Transverse colon (tissue), 4 donors: Measurements from ENCODE around the gene TSGA10. TPM values are rescaled to one million over a fixed set of nuclear protein-coding genes. Genes with fewer than 3 reads are reported as not detected.

Experiments
- DNase-seq: peaks from one replicate; pipeline ENCODE4 v3.0.0-alpha.2; 2019
- H3K27ac ChIP-seq, 4 donors: fragments of 200-600 bp; sonication (generic); 2 replicates each; pipeline ENCODE4 v1.5.1; 2016 to 2018; ENCODE audit warnings: inconsistent platforms in 4 of 4
- H3K27me3 ChIP-seq: fragments of 200-600 bp; sonication (generic); 2 replicates; pipeline ENCODE4 v1.5.1; 2017; ENCODE audit warnings: inconsistent platforms
- H3K36me3 ChIP-seq, 4 donors: fragments of 200-600 bp; sonication (generic); 2 replicates each; pipeline ENCODE4 v1.5.1; 2017 to 2019; ENCODE audit warnings: inconsistent platforms in 4 of 4
- H3K4me1 ChIP-seq, 4 donors: fragments of 200-600 bp; sonication (generic); 2 replicates each; pipeline ENCODE4 v1.5.1; 2017 to 2020; ENCODE audit warnings: inconsistent platforms in 4 of 4
- H3K4me3 ChIP-seq, 4 donors: fragments of 200-600 bp; sonication (generic); 1 replicate in 1 of 4; 2 replicates in 3 of 4; pipeline versions ENCODE4 v1.5.1 to v1.6.1; 2017 to 2019; ENCODE audit warnings: inconsistent platforms in 4 of 4
- H3K9me3 ChIP-seq, 2 donors: fragments of 200-600 bp; sonication (generic); 2 replicates each; pipeline ENCODE4 v1.5.1; 2017 to 2019; ENCODE audit warnings: inconsistent platforms in 2 of 2
- EP300 ChIP-seq: sonication (generic); formaldehyde crosslinking; IDR thresholded peaks from one replicate; pipeline ENCODE4 v1.6.1; 2017; ENCODE audit warnings: antibody characterized with exemption, low read depth
- POLR2A ChIP-seq: fragments of 450-650 bp; IDR thresholded peaks from one replicate; pipeline ENCODE4 v1.6.1; 2016; ENCODE audit warnings: antibody characterized with exemption, mild to moderate bottlenecking, moderate library complexity
- POLR2AphosphoS5 ChIP-seq, 3 donors: sonication (generic); formaldehyde crosslinking; IDR thresholded peaks; one replicate each; pipeline ENCODE4 v1.6.1; 2016; ENCODE audit warnings: antibody characterized with exemption in 3 of 3
- WGBS, 2 donors: methylation state at CpG; one replicate each; pipeline ENCODE4 v1.1.5; 2018; ENCODE audit warnings: low coverage in 1 of 2; 5-methylcytosine and 5-hydroxymethylcytosine counted together
- in situ Hi-C, 4 donors: fragments of 200-750 bp; cut with MboI; loops; one replicate each; pipeline versions ENCODE4 v1.15.0 to v1.15.1; 2017; ENCODE audit warnings: low sequenced_read_pairs in 3 of 4, low pct_ligation_motif_present in 1 of 4, low pct_unique_long_range_greater_than_20kb in 1 of 4
- intact Hi-C: fragments of 100-400 bp; cut with DNase I; formaldehyde crosslinking; loops from one replicate; pipeline ENCODE4 v1.15.1; 2023; ENCODE audit warnings: low total_unique reads
- total RNA-seq, 4 donors: library from RNA; depleted of rRNA; stranded (reverse); fragments of >200 nt; gene quantifications; one replicate each; pipeline ENCODE4 v1.1.0, GENCODE V29; 2016
- TF ChIP-seq, protein P1 (sequence below), 5 experiments: fragments of 200-600 bp in 3 of 5; fragments of 450-650 bp in 2 of 5; sonication (generic) in 3 of 5; IDR thresholded peaks; 1 replicate in 2 of 5; 2 replicates in 3 of 5; pipeline ENCODE4 v1.5.1; 2016 to 2017; ENCODE audit warnings: antibody characterized with exemption in 5 of 5, inconsistent platforms in 3 of 5, mild to moderate bottlenecking in 2 of 5, moderate library complexity in 1 of 5

Gene TSGA10
- total RNA-seq, 4 donors from 2014 or later = 7.5 to 18.5 (median 13.6) TPM

DNA sequence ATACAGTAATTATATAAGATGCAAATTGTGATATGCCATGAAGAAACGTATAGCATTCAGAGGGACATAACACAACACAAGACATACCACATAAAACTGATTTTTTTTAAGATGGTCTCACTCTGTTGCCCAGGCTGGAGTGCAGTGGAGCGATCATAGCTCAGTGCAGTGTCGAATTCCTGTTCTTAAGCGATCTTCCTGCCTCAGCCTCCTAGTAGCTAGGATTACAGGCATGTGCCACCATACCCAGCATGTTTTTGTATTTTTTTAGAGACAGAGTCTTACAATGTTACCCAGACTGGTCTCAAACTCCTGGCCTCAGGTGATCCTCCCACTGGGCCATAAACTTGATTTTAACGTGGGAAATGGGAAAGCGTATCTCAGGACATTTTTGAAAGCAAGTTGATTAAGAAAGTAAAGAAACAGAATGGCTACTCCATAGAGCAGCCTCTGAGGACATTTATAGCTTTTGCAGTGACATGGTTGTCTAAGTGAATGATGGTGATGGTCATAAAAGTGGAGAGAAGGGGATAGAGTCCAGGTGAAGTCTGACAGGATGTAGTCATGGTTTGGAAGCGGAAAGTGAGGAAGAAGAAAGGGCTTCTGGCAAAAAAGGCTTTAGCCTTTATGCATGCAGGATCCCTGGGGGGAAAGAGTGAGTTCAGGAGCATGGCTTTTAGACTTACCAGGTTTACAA, 2.4 kb downstream of the TSGA10 start:
- intact Hi-C loops = no loop called here
- Histone ChIP-seq H3K9me3 (no peaks in the 10 kb centered on the region), H3K27ac (no peak overlapping the region), H3K36me3 (no peaks in the 10 kb centered on the region), H3K4me3 (no peak overlapping the region), H3K4me1 (peaks cover 8 to 17% (median 12%) of the 10 kb centered on the region in 4 donors), H3K27me3 (no peaks in the 10 kb centered on the region)
- 79% methylated on average over 7 of the region's 7 CpGs for WGBS, 2 donors
- no peak for TF ChIP-seq POLR2AphosphoS5 (IDR thresholded peaks at IDR 0.05)
- no peak for TF ChIP-seq POLR2A
- TF ChIP-seq EP300 = no peak
- TF ChIP-seq, protein P1, sequence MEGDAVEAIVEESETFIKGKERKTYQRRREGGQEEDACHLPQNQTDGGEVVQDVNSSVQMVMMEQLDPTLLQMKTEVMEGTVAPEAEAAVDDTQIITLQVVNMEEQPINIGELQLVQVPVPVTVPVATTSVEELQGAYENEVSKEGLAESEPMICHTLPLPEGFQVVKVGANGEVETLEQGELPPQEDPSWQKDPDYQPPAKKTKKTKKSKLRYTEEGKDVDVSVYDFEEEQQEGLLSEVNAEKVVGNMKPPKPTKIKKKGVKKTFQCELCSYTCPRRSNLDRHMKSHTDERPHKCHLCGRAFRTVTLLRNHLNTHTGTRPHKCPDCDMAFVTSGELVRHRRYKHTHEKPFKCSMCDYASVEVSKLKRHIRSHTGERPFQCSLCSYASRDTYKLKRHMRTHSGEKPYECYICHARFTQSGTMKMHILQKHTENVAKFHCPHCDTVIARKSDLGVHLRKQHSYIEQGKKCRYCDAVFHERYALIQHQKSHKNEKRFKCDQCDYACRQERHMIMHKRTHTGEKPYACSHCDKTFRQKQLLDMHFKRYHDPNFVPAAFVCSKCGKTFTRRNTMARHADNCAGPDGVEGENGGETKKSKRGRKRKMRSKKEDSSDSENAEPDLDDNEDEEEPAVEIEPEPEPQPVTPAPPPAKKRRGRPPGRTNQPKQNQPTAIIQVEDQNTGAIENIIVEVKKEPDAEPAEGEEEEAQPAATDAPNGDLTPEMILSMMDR (IDR thresholded peaks at IDR 0.05) = no peak
- no peak for DNase-seq
- in situ Hi-C loops = no loop called here

DNA sequence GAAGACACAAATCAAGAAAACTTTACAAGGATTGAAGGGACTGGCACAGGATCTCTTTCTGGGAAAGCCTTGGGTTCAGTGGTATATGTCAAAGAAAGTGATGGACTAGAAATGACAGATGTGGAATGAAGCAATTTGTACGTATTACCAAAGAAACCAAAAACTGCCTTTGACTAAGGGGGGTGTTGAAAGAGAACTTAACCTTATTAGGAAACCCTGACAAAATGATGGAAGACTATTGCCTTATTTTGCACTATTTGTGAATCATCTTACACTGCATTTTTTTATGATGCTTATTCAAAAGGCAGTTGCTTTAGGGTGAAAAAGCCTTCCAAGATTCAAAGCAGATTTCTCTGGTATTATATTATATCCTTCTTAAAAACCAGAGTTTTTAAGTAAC, 4.0 kb downstream of the TSGA10 start:
- Histone ChIP-seq H3K4me3 (no peak overlapping the region), H3K4me1 (peaks cover 3 to 10% (median 7%) of the 10 kb centered on the region in 4 donors), H3K36me3 (no peaks in the 10 kb centered on the region), H3K27ac (no peak overlapping the region), H3K27me3 (no peaks in the 10 kb centered on the region), H3K9me3 (no peaks in the 10 kb centered on the region)
- intact Hi-C loops = no loop called here
- TF ChIP-seq POLR2A (no peak), POLR2AphosphoS5 (IDR thresholded peaks at IDR 0.05) (no peak), EP300 (no peak)
- TF ChIP-seq, protein P1 (IDR thresholded peaks at IDR 0.05) = no peak
- DNase-seq = no peak
- 87 to 100% methylated on average over 1 of the region's 1 CpG for WGBS, 2 donors
- in situ Hi-C loops = no loop called here

DNA sequence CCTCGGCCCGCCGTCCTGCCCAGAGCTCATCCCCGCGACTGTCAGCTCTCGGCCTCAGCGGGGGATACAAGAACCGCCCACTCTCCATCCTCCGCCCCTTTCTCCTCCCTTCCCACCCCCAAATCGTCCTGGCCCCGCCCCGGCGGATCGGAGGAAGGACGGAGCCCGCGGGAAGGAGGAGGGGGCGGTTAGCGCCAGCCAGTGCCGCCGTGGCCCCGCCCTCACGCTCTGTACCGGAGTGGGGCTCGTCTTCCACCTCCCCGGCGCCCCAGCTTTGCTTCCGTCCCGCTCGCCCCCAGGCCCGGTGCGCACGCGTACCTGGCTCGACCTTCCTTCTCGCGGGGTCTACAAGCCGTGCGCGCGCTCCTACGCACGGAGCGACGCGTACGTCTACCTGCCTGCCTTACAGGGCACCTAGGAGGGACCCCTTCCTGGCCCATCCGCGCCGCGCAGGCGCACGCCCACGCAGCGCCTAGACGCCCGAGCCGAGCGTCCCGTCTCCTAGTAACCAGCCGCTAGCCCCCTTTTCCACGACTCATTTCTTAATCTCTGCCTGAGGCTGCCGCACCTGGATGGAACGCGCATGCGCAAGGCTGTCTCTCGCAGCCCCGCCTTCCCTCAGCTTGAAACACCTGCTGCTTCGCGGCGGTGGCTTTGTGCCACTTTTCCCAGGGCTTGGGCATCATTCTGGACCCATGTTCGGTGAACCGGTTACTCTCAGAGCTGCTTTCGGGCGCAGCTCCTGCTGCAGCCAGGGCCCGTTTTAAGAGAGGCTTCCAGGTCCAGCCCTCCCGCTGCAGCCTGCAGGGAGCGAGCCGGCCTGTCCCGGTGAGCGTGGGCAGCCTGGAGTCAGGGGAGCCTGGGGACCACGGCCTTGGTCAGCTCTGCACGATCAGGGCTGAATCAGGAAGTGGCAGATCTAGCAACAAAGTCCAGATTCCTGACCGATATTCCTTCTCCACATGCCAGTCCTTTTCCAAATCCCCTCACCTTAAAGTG, 13.3 kb downstream of the TSGA10 start, which contains the start of gene C2orf15:
TSS of gene C2orf15 (plus strand) at position 598 of the 999 bp plus-strand sequence. CDS start 8,852 bp downstream, outside the sequence.
- whole genome bisulfite sequencing, 2 donors = 0% methylated on average over 5 to 65 of the region's 84 CpGs
- no peaks in the 10 kb centered on the region for H3K9me3 ChIP-seq
- DNase-seq = peak; percentile 98
- H3K27ac ChIP-seq = peak within 1 kb of the TSS; percentile 90 to 97 (median 96)
- H3K4me3 ChIP-seq = peak within 1 kb of the TSS; percentile 60 to 96 (median 82)
- H3K27me3 ChIP-seq = no peaks in the 10 kb centered on the region
- peaks cover 6 to 19% (median 12%) of the 10 kb centered on the region in 4 donors for H3K4me1 ChIP-seq
- TF ChIP-seq, protein P1 (IDR thresholded peaks at IDR 0.05) = no peak
- TF ChIP-seq POLR2AphosphoS5 (IDR thresholded peaks at IDR 0.05) = peak; percentile 88 to 96 (median 92)
- peak; percentile 90 for TF ChIP-seq POLR2A
- intact Hi-C loops (no loop called here), in situ Hi-C loops (no loop called here)
- no peaks in the 10 kb centered on the region for H3K36me3 ChIP-seq

DNA sequence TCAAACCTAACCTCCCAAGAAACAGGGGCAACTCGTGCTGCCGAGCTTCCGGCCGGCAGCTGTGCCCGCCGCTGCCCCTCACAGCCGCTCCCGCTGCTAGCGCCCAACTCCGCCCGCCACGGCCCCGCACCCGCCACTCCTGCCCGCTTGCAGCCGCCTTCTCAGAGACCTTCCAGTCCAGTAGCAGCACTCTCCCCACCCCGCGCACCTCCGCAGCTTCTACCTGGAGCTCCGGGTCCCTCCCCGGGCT, 14.0 kb downstream of the TSGA10 start:
- in situ Hi-C loops (no loop called here), intact Hi-C loops (no loop called here)
- Histone ChIP-seq H3K4me1 (peaks cover 6 to 19% (median 12%) of the 10 kb centered on the region in 4 donors), H3K4me3 (peak overlapping the region; percentile 60 to 96 (median 82)), H3K27me3 (no peaks in the 10 kb centered on the region), H3K36me3 (no peaks in the 10 kb centered on the region), H3K9me3 (no peaks in the 10 kb centered on the region), H3K27ac (peak overlapping the region; percentile 90 to 97 (median 96))
- TF ChIP-seq EP300 (no peak), POLR2A (no peak), POLR2AphosphoS5 (IDR thresholded peaks at IDR 0.05) (no peak)
- no peak for DNase-seq
- 1% methylated on average over 16 of the region's 21 CpGs; no CpG with 5 or more reads in 1 of the 2 donors for WGBS, 2 donors
